GM21737 (cell line): ENCODE measurements around the gene SORCS2.

Experiments used
- ATAC-seq: cut with Tn5 transposase; IDR thresholded peaks from one replicate; pipeline ENCODE4 v1.9.1; 2021; ENCODE audit warnings: mild to moderate bottlenecking, moderate library complexity; ENCODE audit not compliant: unreplicated experiment

Gene SORCS2

DNA sequence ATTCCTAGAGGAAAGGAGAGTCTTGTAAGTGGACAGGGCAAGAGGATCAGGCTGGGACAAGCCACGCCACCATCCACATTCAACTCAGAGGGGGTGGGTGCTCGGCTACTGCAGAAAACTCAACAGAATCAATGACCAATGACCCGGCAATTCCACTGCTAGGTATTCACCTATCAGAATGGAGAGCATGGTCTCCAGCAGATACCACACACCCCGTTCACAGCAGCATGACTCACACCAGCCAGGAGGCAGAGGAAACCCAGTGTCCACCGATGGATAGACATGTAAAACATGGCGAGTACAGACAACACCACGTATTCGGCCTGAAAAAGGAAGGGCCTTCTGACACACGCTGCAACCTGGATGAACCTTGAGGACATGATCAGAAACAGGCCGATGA is 571.5 kb downstream of the SORCS2 start:
- ATAC-seq, result no peak

DNA sequence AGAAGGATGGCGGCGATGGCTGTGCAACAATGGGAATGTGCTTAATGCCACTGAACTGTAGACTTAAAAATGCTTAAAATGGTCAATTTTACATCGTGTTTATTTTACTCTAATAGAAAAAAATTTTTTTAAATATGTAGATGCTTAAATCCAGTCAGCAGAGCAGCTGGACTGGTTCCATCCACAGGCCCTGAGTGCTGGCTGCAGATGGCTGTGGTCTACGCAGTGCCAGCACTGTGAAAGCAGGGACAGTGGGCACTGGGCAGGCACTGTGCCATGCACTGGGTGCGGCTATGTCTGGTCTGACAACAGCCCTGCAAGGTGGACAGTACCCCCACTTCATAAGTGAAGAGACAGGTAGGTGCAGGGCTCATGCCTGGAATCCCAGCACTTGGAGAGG is 572.1 kb downstream of the SORCS2 start:
- no peak for ATAC-seq

DNA sequence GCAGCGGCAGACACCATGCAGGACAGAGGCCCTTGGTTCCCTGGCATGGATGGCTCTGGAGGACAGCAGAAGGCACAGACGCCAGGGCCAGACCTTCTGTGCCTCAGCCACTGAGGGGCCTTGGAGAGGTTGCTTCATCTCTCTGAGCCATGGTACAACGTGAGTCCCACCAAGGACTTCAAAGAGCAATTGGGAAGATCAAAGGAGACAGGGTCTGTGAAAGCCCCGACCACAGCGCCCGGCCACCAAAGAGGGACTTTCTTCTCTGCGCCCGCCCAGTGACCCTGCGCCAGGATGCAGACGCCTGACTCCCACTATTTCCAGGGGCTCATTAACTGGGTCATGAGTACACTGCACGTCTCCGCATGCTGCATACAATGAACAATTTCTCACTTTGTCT is 573.3 kb downstream of the SORCS2 start:
- ATAC-seq, result no peak

DNA sequence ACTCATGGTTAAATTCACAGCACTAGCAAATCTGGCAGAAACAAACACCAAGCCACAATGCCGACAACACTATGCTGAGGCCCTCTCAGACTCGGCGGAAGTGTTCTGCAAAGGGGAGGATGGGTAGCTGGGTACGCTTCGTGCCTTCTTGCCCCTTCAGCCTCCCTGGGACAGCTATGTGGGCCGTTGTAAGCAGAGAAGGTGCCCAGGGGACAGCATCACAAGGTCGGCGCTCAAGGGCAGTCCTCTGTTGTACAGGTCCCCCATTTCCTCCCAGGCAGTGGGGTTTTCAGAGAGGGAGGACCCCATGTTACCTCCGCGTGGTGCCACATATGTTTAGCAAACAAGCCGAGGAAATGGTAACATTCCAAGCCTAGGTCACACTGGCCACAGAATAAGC is 573.7 kb downstream of the SORCS2 start:
- no peak for ATAC-seq

DNA sequence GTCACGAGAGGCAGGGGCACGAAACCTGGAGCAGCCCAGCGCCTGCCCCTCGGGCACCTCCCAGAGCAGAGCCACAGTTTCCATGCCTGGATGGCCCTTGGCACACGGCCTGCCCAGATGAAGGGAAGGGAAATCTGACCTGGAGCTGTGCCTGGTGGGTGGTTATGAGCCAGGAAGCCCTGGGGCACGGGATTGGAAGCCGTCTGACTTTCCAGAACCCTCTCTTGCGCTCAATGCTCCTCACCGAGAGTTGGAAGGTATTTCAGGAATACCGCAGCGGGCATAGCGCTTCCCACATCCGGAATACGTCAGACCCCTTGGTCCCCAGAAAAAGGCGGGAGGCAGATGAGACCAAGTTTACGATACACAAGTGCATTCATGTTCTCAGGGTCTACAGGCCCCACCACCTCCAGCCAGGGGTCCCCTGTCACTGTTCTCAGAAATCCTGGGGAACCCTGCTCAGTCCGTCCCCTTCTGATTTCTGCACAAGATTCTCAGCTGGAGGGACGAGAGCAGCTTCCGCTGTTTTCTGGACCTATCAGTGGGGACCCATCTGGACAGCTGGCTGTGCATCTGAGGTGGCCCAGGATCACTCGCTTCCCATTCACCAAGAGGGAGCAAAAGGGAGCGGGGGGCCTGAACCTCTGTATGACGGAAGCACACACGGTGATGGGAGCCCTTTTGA is 574.5 kb downstream of the SORCS2 start:
- no peak for ATAC-seq

GRCh38 chr4:7767526-7767925 is 575.2 kb downstream of the SORCS2 start:
- no peak for ATAC-seq

GRCh38 chr4:7767966-7768365 is 575.6 kb downstream of the SORCS2 start:
- ATAC-seq, result no peak

- ATAC-seq, result no peak
These were observed 576.4 kb downstream of the SORCS2 start for GRCh38 chr4:7768736-7769135.

DNA sequence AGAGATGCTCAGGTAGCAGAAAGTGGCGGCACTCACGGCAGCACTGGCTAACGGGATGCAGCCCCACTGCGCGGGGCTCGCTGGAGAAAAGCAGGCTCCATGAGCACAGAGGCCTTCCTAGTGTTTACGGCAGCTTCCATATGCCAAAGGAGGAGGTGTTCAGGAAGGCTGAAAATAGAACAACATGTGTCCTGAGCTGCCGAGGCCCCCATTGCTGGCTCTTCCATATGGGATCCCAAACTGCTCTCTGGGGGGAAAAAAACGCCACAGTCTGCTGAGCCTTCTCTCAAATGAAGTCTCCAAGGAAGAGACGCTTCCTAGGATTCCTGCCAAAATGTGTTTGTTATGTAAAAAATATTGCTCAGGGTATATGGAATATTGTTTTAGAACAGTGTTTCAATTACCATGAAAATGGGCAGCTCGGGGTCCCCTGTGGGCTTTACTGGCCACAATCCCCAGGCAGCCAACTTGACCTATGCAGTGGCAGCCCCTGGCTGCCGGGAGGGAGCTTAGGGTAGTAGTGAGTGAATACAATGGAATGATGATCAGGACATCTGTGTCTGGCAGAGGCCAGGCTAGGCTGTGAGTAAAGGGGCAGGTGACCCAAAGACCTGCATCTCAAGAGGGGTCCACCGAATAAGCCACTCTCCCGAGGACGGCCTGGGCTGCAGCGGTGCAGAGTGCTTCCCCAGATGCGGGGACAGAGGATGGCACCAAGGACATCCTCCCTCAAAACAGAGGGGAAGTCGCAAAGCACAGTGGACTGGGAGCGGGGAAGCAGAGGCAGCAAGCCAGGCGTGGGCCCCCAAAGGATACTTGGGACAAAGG is 577.3 kb downstream of the SORCS2 start:
- ATAC-seq, result no peak

- no peak for ATAC-seq
These were observed 578.1 kb downstream of the SORCS2 start for GRCh38 chr4:7770224-7771050.

DNA sequence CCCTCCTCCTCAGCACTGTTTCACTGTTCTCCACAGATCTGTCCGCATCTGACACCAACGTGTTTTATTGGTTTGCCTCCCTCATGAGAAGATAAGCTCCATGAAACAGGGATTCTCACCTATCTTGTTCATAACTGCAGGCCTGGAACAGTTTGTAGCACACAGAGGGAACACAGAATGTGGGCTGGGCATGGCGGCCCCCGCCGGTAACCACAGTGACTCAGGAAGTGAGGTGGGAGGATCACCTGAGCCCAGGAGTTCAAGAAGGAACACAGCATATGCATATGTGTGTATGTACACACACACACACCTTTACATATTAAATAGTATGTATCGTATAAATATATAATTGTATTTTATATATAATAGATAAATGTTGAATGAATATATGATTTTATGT is 578.7 kb downstream of the SORCS2 start:
- ATAC-seq, result no peak

- ATAC-seq, result peak; percentile 87
These were observed 579.5 kb downstream of the SORCS2 start for GRCh38 chr4:7771541-7772507.

GRCh38 chr4:7772711-7773385 is 580.5 kb downstream of the SORCS2 start:
- ATAC-seq, result no peak

GRCh38 chr4:7773401-7774180 is 581.3 kb downstream of the SORCS2 start:
- ATAC-seq, result no peak

- ATAC-seq, result no peak
These were observed 582.3 kb downstream of the SORCS2 start for GRCh38 chr4:7774301-7775294.

GRCh38 chr4:7775396-7775795 is 583.1 kb downstream of the SORCS2 start:
- ATAC-seq, result no peak

GRCh38 chr4:7777017-7777710 is 584.8 kb downstream of the SORCS2 start:
- no peak for ATAC-seq
